C4-2B (cell line): Measurements from ENCODE around the gene RNF217.

Source experiments
- H3K27ac ChIP-seq: fragments of 450-650 bp; 2 replicates; pipeline ENCODE4 v1.5.1; 2017
- ZFX ChIP-seq: fragments of 450-650 bp; IDR thresholded peaks from 2 replicates; pipeline ENCODE4 v1.6.1; 2017
- TF ChIP-seq, protein P1 (sequence below): fragments of 450-650 bp; conservative IDR thresholded peaks from 2 replicates; pipeline ENCODE4 v1.5.1; 2017; ENCODE audit warnings: mild to moderate bottlenecking

The RNF217 gene

GRCh38 chr6:125102411-125102810 lies 140.2 kb downstream of the RNF217 start:
- no peak overlapping the region for H3K27ac ChIP-seq
- TF ChIP-seq ZFX = no peak
- TF ChIP-seq, protein P1, sequence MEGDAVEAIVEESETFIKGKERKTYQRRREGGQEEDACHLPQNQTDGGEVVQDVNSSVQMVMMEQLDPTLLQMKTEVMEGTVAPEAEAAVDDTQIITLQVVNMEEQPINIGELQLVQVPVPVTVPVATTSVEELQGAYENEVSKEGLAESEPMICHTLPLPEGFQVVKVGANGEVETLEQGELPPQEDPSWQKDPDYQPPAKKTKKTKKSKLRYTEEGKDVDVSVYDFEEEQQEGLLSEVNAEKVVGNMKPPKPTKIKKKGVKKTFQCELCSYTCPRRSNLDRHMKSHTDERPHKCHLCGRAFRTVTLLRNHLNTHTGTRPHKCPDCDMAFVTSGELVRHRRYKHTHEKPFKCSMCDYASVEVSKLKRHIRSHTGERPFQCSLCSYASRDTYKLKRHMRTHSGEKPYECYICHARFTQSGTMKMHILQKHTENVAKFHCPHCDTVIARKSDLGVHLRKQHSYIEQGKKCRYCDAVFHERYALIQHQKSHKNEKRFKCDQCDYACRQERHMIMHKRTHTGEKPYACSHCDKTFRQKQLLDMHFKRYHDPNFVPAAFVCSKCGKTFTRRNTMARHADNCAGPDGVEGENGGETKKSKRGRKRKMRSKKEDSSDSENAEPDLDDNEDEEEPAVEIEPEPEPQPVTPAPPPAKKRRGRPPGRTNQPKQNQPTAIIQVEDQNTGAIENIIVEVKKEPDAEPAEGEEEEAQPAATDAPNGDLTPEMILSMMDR = no peak

DNA sequence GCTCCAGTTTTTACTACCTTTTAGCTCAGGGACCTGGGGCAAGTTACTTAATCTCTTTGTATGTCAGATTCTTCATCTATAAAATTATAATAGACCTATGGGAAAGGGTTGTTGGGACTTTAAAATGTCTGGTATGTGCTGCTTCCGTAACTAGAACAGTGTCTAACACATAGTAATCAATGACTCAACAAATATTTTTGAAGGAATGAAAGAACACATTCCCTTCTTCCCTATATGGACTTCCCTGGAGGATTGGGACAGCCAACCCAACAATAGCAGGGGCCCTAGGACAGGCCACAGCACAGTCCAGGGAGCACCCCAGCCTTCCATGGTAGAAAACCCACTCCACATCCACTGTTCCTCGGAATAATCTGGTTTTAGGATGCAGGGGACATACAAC lies 140.7 kb downstream of the RNF217 start:
- TF ChIP-seq, protein P1 = no peak
- TF ChIP-seq ZFX = no peak
- no peak overlapping the region for H3K27ac ChIP-seq

- H3K27ac ChIP-seq = no peak overlapping the region
- TF ChIP-seq, protein P1 = no peak
- no peak for TF ChIP-seq ZFX
Observed at GRCh38 chr6:125104425-125104824, 142.2 kb downstream of the RNF217 start.

- H3K27ac ChIP-seq = no peak overlapping the region
- TF ChIP-seq, protein P1 = no peak
- no peak for TF ChIP-seq ZFX
Observed at GRCh38 chr6:125107048-125107447, 144.8 kb downstream of the RNF217 start.

DNA sequence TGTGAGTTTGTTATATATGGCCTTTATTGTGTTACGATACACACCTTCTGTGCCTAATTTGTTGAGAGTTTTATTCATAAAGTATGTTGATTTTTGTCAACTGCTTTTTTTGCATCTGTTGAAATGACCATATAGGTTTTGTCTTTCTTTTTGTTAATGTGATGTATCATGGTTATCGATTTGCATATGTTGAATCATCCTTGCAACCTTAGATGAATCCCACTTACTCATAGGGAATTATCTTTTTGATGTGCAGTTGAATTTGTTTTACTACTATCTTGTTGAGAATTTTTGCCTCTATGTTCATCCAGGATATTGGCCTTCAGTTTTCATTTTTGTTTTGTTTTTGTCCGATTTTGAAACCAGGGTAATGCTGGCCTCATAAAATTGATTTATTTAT lies 145.7 kb downstream of the RNF217 start:
- no peak for TF ChIP-seq ZFX
- TF ChIP-seq, protein P1 = no peak
- H3K27ac ChIP-seq = no peak overlapping the region

GRCh38 chr6:125110056-125110455 lies 147.8 kb downstream of the RNF217 start:
- H3K27ac ChIP-seq = no peak overlapping the region
- TF ChIP-seq, protein P1 = no peak
- no peak for TF ChIP-seq ZFX

- TF ChIP-seq, protein P1 = no peak
- no peak for TF ChIP-seq ZFX
- H3K27ac ChIP-seq = no peak overlapping the region
Observed at GRCh38 chr6:125111219-125111983, 149.2 kb downstream of the RNF217 start.
